RWPE1 (cell line): Measurements from ENCODE around the gene BLOC1S5.

Experiments used
- CTCF ChIA-PET: fragments of 350-600 bp; sonication (Branson Sonifier 250); formaldehyde crosslinking; extraction: SDS; loops from one replicate; lab custom pipeline; 2021; lab: Yijun Ruan, JAX
- POLR2A ChIA-PET: fragments of 400-600 bp; formaldehyde crosslinking; extraction: SDS; loops from one replicate; lab custom pipeline; 2020; ENCODE audit warnings: antibody characterized with exemption; ENCODE audit not compliant: low non-redundant PET; lab: Yijun Ruan, JAX
- DNase-seq: peaks from one replicate; pipeline ENCODE4 v3.0.0; 2012; ENCODE audit warnings: low spot score
- H3K27ac ChIP-seq: fragments of 450-650 bp; 2 replicates; pipeline ENCODE4 v1.5.1; 2017
- CTCF ChIP-seq: fragments of 450-650 bp; conservative IDR thresholded peaks from 2 replicates; pipeline ENCODE4 v1.5.1; 2017; ENCODE audit warnings: low read depth, mild to moderate bottlenecking

BLOC1S5 gene, protein sequence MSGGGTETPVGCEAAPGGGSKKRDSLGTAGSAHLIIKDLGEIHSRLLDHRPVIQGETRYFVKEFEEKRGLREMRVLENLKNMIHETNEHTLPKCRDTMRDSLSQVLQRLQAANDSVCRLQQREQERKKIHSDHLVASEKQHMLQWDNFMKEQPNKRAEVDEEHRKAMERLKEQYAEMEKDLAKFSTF

DNA sequence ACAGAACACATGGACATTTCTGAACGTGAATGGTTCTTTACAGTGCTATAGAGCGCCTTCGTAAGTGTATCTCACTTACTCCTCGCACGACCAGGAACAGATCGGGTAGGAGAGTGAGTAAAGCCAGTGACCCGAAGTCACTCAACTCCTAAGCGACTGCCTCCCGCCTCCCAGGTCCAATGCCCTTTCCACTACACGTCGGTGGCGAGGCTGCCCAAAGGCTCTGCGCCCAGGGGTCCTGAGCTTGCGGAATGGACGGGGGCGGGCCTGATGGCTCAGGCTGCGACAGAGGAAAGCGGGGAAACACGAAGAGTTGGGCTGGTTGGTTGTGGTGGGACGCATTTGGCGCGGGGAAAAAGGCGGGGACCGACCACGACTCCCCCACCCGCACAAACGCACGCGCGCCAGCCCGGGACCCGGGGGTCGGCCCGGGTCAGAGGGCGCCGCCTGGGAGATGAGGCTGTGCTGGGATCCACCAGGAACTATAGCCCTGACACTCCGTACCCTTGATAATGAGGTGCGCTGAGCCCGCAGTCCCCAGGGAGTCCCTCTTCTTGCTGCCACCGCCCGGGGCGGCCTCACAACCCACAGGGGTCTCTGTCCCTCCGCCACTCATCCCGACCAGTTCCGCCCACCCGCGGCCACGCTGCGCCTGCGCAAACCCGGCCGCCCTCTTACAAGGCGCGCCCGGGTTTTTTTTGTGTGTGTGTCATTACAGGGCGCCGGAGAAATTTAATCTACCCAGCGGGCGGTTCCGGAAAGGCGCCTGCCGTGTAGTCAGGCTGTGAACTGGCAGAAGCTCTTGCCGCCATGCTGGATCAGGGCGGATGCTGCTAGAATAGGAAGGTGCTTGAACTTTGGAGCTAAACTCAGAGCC is at the start of gene BLOC1S5:
Gene BLOC1S5, minus strand, starts transcription at position 629 of the 877 bp plus-strand sequence. Its CDS starts 13 bp downstream, at position 616.
- peak; percentile 87 for DNase-seq
- peak within 1 kb of the TSS; percentile 85 for H3K27ac ChIP-seq
- no peak for TF ChIP-seq CTCF
- POLR2A ChIA-PET: no interaction called here
- CTCF ChIA-PET: interaction anchor here (0.5 to 0.9 kb wide), 3 partner anchors 38 to 176 kb away, joined by 3 to 4 read pairs (median 3); no protein-coding TSS in a partner anchor

DNA sequence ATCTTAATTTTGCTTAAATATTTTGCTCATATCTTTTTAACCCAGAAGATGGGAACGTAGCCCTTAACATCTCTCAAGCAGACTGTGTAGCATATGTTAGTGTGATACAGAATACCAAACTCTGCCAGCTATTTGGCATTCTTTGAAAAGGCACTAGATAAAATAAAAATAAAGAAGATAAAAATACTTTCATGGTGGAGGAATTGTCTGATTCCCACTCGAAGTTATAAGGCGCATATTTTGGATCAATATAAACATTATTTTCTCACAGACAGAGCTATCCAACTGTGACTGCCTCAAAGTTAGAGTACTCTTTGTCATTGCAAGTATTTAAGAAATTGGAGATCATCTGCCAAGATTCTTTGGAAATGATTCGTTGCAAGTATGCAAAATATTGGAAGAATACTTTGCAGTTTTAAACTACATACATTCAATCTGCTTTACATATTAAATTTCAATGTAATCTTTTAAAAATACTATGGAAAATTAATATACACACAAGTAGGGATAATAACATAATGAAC is 49.0 kb upstream of the BLOC1S5 start:
- H3K27ac ChIP-seq: no peak overlapping the region
- POLR2A ChIA-PET: no interaction called here
- no peak for DNase-seq
- CTCF ChIA-PET: no interaction called here
- no peak for TF ChIP-seq CTCF

DNA sequence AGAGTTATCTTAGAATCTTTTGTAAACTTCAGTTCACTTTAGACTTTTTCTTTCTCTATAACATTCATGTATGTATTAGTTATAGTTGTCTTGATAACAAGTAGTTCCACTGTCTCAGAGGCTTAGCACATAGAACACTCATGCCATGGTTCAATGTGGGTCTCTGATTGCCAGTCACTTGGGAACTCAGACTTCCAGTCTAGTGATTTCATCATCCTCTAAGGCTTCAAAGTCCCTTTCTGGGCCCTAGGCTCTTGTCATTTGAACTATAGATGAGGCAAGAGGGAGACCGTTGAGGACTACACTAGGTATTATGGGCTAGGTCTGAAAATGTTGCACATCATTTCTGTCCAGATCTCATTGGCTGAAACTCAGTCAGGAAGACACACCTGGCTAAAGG is 46.5 kb upstream of the BLOC1S5 start:
- CTCF ChIA-PET: no interaction called here
- POLR2A ChIA-PET: no interaction called here

DNA sequence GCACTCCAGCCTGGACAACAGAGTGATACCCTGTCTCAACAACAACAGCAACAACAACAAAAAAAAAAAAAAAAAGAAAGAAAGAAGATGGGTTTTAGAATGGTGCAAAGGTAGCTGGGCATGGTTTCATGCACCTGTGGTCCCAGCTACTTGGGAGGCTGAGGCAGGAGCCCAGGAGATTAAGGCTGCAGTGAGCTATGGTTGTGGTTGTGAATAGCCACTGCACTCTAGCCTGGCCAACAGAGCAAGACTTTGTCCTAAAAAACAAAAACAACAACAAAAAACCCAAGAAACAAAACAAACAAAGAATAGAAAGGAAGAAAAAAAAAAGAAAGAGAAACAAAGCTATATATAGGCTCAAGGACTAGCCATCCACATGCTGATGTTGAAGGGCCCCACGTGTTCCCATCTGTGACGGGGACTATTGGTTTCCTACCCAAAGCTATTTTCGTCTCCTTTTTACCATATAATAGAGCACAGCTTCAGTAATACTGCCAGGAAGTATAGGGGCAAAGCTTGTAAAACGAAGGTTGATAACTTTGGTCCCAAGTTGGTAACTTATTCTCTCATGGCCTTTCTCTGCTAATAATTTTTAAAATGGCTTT is 46.0 kb upstream of the BLOC1S5 start:
- ChIA-PET CTCF (no interaction called here), POLR2A (no interaction called here)
- DNase-seq: no peak
- no peak for TF ChIP-seq CTCF
- H3K27ac ChIP-seq: no peak overlapping the region

More for the DNA sequence above, 46.5 kb upstream of the BLOC1S5 start:
- no peak for TF ChIP-seq CTCF
- DNase-seq: no peak
- no peak overlapping the region for H3K27ac ChIP-seq

- no peak for TF ChIP-seq CTCF
- ChIA-PET CTCF (interaction anchor here (0.6 kb wide), 1 partner anchor 874 kb away, joined by 3 read pairs; no protein-coding TSS in a partner anchor), POLR2A (no interaction called here)
- no peak for DNase-seq
- H3K27ac ChIP-seq: no peak overlapping the region
Observed at GRCh38 chr6:8108759-8109539, 44.8 kb upstream of the BLOC1S5 start.
